H1 (cell line): ENCODE measurements around the gene TRAPPC5. TPM values are rescaled to one million over a fixed set of nuclear protein-coding genes. Genes with fewer than 3 reads are reported as not detected.

Experiments
- CHD7 ChIP-seq: fragments of 300-600 bp; sonication (generic); IDR thresholded peaks from 2 replicates; pipeline ENCODE4 v1.7.1; 2012; ENCODE audit warnings: low read length, moderate library complexity, mild to moderate bottlenecking, inconsistent platforms; ENCODE audit not compliant: insufficient replicate concordance
- RAD21 ChIP-seq, 2 experiments: IDR thresholded peaks in 1 of 2; conservative IDR thresholded peaks in 1 of 2; 2 replicates each; pipeline ENCODE4 v1.6.1; 2011; ENCODE audit warnings: low read depth in 2 of 2, low read length in 2 of 2, improper control_type of control experiment in 1 of 2, inconsistent platforms in 1 of 2, mild to moderate bottlenecking in 1 of 2, moderate library complexity in 1 of 2
- polyA plus RNA-seq, 7 experiments: library from polyadenylated mRNA; depleted of rRNA in 3 of 7; stranded (reverse) in 5 of 7; unstranded in 2 of 7; fragments of >200 nt in 5 of 7; fragments of 200-250 nt in 2 of 7; gene quantifications; 1 replicate in 5 of 7; 2 replicates in 1 of 7; 4 replicates in 1 of 7; pipeline versions ENCODE4 v1.2.1 to v1.2.3, GENCODE V29; 2011 to 2013; ENCODE audit warnings: missing spikeins in 2 of 7, mixed read lengths in 2 of 7
- total RNA-seq: library from RNA; stranded (reverse); fragmentation: NEBNext Ultra II Directional; extraction: Animal tissue kit (Norgen Biotek cat#: 25700); gene quantifications from 2 replicates; pipeline ENCODE4 v1.2.1, GENCODE V29; 2021

The TRAPPC5 gene
- total and polyA plus RNA-seq, 2 of the 8 experiments (the other 6 are each of a cell fraction or from before 2014, with no cell fraction given), result 109 to 120 TPM

DNA sequence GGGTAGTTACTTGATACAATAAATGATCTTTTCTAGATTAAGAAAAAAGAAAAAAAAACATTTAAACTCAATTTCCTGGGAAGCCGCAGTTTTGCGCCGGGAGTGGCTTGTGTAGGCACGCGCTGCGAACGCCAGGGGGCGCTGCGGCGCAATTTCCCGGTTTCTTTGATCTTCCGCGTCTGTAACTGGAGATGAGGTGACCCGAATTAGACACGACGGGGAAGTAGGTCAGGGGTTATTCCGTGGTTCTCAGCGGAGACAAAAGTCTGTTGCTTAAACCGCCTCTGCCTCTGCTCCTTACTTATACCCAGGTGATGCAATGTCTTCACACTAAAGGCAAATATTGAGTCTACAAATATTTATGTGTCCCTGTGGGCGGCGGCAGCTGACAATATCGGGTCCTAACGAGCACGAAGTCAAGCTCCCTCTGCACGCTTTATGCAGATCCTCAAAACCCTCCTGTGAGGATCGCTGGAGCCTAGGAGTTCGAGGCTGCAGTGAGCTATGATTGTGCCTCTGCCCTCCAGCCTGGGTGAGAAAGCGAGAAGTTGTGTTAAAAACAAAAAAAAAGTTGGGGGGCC is 28.5 kb upstream of the TRAPPC5 start (continued):
- TF ChIP-seq CHD7 (peak; percentile 53), RAD21 (IDR thresholded peaks at IDR 0.05 in 1 of 2, conservative IDR thresholded peaks at IDR 0.05 in 1 of 2; ENCODE audit: low read depth in 2 of 2, low read length in 2 of 2) (peak; percentile 58 to 59)
- TF ChIP-seq, all 59 proteins: peak for 14
